Upper lobe of left lung (tissue), 4 donors: ENCODE measurements around the gene RPS6KL1.

Experiments used
- EP300 ChIP-seq, 4 donors: sonication (generic); formaldehyde crosslinking; IDR thresholded peaks; one replicate each; pipeline ENCODE4 v1.5.1; 2017; ENCODE audit warnings: antibody characterized with exemption in 4 of 4, control low read depth in 2 of 4
- TF ChIP-seq, protein P1 (sequence below), 6 experiments: fragments of 450-650 bp in 4 of 6; fragments of 200-600 bp in 2 of 6; sonication (generic) in 2 of 6; IDR thresholded peaks; one replicate each; pipeline ENCODE4 v1.5.1; 2016 to 2019; ENCODE audit warnings: antibody characterized with exemption in 6 of 6

DNA sequence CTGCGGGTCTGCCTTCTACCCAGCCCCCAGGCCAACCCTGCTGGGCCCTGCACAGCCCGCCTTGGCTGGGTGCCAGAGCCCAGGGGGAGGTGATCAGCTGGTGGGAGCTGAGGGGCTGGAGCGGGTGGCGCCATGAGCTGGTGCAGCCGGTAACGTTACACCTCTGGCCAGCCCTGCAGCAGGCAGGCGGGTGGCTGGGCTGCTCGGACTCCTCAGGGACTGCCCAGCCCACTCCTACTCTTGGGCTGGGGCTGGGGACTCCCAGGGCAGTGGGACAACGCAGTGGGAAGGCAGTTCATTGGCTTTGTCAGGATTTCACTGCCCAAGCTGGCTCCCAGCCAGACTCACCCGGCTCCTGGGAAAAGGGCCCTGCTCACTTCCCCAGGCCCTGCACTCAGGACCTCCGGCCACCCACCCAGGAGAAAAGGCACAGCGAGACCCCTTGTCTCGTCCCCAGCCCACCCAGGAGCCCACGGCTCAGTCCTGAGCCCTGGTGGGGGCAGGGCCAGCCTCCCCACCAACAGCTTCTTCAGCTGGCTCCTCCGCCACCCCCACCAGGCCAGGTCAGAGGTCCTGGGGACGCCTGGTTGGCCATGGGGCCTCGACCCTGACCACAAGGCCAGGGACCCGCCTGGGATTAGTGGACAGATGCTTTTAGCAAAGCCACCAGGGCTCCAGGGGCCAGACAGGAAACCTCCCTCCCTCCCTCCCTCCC is 31.3 kb upstream of the RPS6KL1 start:
- TF ChIP-seq, protein P1, sequence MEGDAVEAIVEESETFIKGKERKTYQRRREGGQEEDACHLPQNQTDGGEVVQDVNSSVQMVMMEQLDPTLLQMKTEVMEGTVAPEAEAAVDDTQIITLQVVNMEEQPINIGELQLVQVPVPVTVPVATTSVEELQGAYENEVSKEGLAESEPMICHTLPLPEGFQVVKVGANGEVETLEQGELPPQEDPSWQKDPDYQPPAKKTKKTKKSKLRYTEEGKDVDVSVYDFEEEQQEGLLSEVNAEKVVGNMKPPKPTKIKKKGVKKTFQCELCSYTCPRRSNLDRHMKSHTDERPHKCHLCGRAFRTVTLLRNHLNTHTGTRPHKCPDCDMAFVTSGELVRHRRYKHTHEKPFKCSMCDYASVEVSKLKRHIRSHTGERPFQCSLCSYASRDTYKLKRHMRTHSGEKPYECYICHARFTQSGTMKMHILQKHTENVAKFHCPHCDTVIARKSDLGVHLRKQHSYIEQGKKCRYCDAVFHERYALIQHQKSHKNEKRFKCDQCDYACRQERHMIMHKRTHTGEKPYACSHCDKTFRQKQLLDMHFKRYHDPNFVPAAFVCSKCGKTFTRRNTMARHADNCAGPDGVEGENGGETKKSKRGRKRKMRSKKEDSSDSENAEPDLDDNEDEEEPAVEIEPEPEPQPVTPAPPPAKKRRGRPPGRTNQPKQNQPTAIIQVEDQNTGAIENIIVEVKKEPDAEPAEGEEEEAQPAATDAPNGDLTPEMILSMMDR (IDR thresholded peaks at IDR 0.05): no peak
- no peak for TF ChIP-seq EP300 (IDR thresholded peaks at IDR 0.05)
